CD14-positive monocyte (primary cell): Measurements from ENCODE around the gene EYS. TPM values are rescaled to one million over a fixed set of nuclear protein-coding genes. Genes with fewer than 3 reads are reported as not detected.

Experiments used
- DNase-seq, 3 donors: peaks; one replicate each; pipeline ENCODE4 v3.0.0-alpha.2; 2011 to 2022
- H2AFZ ChIP-seq: 2 replicates; pipeline ENCODE4 v1.6.0; 2012; ENCODE audit warnings: mild to moderate bottlenecking, low read depth, low read length, inconsistent platforms; ENCODE audit not compliant: insufficient read depth, poor library complexity, severe bottlenecking
- H3K27ac ChIP-seq, 2 donors: 1 replicate in 1 of 2; 2 replicates in 1 of 2; pipeline ENCODE4 v1.5.1; 2012 to 2013; ENCODE audit warnings: low read length in 2 of 2, control low read depth in 1 of 2, inconsistent platforms in 1 of 2, low read depth in 1 of 2, mild to moderate bottlenecking in 1 of 2
- H3K27me3 ChIP-seq, 2 donors: one replicate each; pipeline versions ENCODE4 v1.6.0 to v1.6.1; 2011 to 2013; ENCODE audit warnings: low read length in 2 of 2; ENCODE audit not compliant: control insufficient read depth in 2 of 2, insufficient read depth in 2 of 2
- H3K36me3 ChIP-seq, 2 donors: replicated peaks in 1 of 2; 1 replicate in 1 of 2; 2 replicates in 1 of 2; pipeline versions ENCODE4 v1.5.1 to v1.6.1; 2012 to 2013; ENCODE audit warnings: low read length in 2 of 2, control low read depth in 1 of 2, inconsistent platforms in 1 of 2, mild to moderate bottlenecking in 1 of 2; ENCODE audit not compliant: insufficient read depth in 2 of 2, control insufficient read depth in 1 of 2
- H3K4me1 ChIP-seq, 2 donors: 1 replicate in 1 of 2; 2 replicates in 1 of 2; pipeline versions ENCODE4 v1.5.1 to v1.6.1; 2012 to 2013; ENCODE audit warnings: low read length in 2 of 2, control low read depth in 1 of 2, inconsistent platforms in 1 of 2, mild to moderate bottlenecking in 1 of 2, moderate library complexity in 1 of 2; ENCODE audit not compliant: insufficient read depth in 2 of 2, control insufficient read depth in 1 of 2
- H3K4me2 ChIP-seq: replicated peaks from 2 replicates; pipeline ENCODE3; 2012; ENCODE audit warnings: low read length, moderate library complexity, mild to moderate bottlenecking; ENCODE audit not compliant: poor library complexity, severe bottlenecking; ENCODE audit errors: extremely low read depth
- H3K4me3 ChIP-seq, 3 experiments: fragments of 200-600 bp in 1 of 3; sonication (generic) in 1 of 3; replicated peaks in 1 of 3; 1 replicate in 2 of 3; 2 replicates in 1 of 3; pipeline ENCODE4 v1.5.1; 2011 to 2013; ENCODE audit warnings: low read length in 3 of 3, mild to moderate bottlenecking in 3 of 3, control low read depth in 2 of 3, low read depth in 2 of 3, inconsistent platforms in 1 of 3, moderate library complexity in 1 of 3
- H3K79me2 ChIP-seq: 2 replicates; pipeline ENCODE4 v1.6.0; 2012; ENCODE audit warnings: mild to moderate bottlenecking, control low read depth, inconsistent platforms, low read length, moderate library complexity; ENCODE audit not compliant: insufficient read depth
- H3K9ac ChIP-seq: 2 replicates; pipeline ENCODE4 v1.6.0; 2017; ENCODE audit warnings: low read length, mild to moderate bottlenecking; ENCODE audit not compliant: insufficient read depth, poor library complexity, severe bottlenecking
- H3K9me3 ChIP-seq, 2 donors: replicated peaks in 1 of 2; 1 replicate in 1 of 2; 2 replicates in 1 of 2; pipeline versions ENCODE4 v1.5.1 to v1.6.1; 2012 to 2013; ENCODE audit warnings: low read length in 2 of 2, control low read depth in 1 of 2; ENCODE audit not compliant: control insufficient read depth in 1 of 2, insufficient read depth in 1 of 2
- H4K20me1 ChIP-seq: 2 replicates; pipeline ENCODE4 v1.6.0; 2012; ENCODE audit warnings: mild to moderate bottlenecking, low read length, control low read depth, moderate library complexity; ENCODE audit not compliant: insufficient read depth
- H3K27ac Mint-ChIP-seq, 7 donors: one replicate each; pipeline ENCODE4 v1.8.0; 2020; ENCODE audit warnings: mild to moderate bottlenecking in 7 of 7, mixed read lengths in 7 of 7, moderate library complexity in 6 of 7, inconsistent platforms in 2 of 7
- H3K27me3 Mint-ChIP-seq, 3 donors: one replicate each; pipeline ENCODE4 v1.8.0; 2021 to 2022; ENCODE audit warnings: low read depth in 3 of 3, mild to moderate bottlenecking in 3 of 3, mixed read lengths in 3 of 3, moderate library complexity in 3 of 3, inconsistent platforms in 1 of 3
- H3K36me3 Mint-ChIP-seq, 2 donors: one replicate each; pipeline ENCODE4 v1.8.0; 2020; ENCODE audit warnings: mixed read lengths in 2 of 2, inconsistent platforms in 1 of 2, mild to moderate bottlenecking in 1 of 2
- H3K4me1 Mint-ChIP-seq: one replicate; pipeline ENCODE4 v1.8.0; 2020; ENCODE audit warnings: mild to moderate bottlenecking, mixed read lengths
- H3K4me3 Mint-ChIP-seq, 2 donors: one replicate each; pipeline ENCODE4 v1.8.0; 2020; ENCODE audit warnings: mild to moderate bottlenecking in 2 of 2, mixed read lengths in 2 of 2, moderate library complexity in 1 of 2
- H3K9me3 Mint-ChIP-seq, 7 donors: one replicate each; pipeline ENCODE4 v1.8.0; 2020 to 2022; ENCODE audit warnings: mixed read lengths in 7 of 7, mild to moderate bottlenecking in 6 of 7, moderate library complexity in 6 of 7, inconsistent platforms in 2 of 7
- WGBS: methylation state at CpG from one replicate; pipeline ENCODE4 v1.1.5; 2013; ENCODE audit warnings: missing lambda C conversion rate; ENCODE audit not compliant: insufficient coverage; 5-methylcytosine and 5-hydroxymethylcytosine counted together
- intact Hi-C, 2 donors: fragments of 100-400 bp; cut with micrococcal nuclease; formaldehyde crosslinking; loops; one replicate each; pipeline versions ENCODE4 v1.15.0 to v1.15.1; 2023
- polyA plus RNA-seq, 3 donors: library from polyadenylated mRNA; depleted of rRNA in 1 of 3; unstranded in 2 of 3; stranded (reverse) in 1 of 3; fragments of 300-500 nt in 2 of 3; fragments of >200 nt in 1 of 3; fragmentation: Illumina TruSeq in 2 of 3; gene quantifications; 1 replicate in 2 of 3; 2 replicates in 1 of 3; pipeline ENCODE4 v1.2.3, GENCODE V29; 2012 to 2021
- TF ChIP-seq, protein P1 (sequence below): fragments of 200-600 bp; IDR thresholded peaks from one replicate; pipeline ENCODE4 v1.8.0; 2022; ENCODE audit warnings: antibody characterized with exemption, mild to moderate bottlenecking

Gene EYS
- polyA plus RNA-seq, 3 donors = 0.01 to 0.03 TPM; not detected in 1

DNA sequence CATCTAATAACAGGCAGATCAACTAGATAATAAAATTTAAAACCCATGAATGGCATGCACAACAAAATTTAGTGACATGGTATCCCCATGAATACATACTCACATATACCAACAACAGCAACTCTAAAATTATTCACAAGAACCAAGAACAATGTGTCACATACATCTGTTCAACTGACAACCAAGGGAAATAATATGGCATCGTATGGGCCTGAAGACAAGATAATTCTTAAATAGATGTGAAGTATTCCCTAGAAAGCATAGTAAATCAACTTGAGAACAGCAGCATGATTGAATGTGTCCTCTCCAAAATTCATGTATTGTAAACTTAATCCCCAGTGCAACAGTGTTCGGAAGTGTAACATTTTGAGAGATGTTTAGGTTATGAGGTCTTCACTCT lies 635.5 kb downstream of the EYS start:
- no CpG with 5 or more reads among the region's 2 CpGs for WGBS

DNA sequence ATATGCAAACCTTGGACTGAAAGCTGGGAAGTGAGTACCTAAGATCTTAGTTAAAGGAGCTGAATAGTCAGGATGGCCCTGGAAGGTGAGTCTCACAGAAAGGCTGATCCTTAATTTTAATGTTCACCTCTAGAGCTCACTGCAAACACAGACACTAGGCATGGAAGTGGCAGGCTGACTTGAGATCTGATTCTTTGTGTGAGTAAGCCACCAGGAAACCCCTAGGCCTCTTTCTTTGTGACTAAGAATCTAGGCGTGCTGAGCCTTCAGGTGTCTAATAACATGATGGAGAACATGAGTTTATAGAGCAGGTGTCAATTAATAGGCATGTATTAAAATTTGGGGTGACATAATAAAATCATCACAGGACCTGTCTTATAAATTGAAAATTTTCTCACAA lies 642.2 kb downstream of the EYS start:
- Histone ChIP-seq H3K27ac (no peak overlapping the region), H3K4me2 (no peak overlapping the region), H4K20me1 (no peaks in the 10 kb centered on the region), H2AFZ (no peak overlapping the region), H3K9ac (no peak overlapping the region), H3K36me3 (no peaks in the 10 kb centered on the region), H3K4me3 (no peak overlapping the region), H3K79me2 (no peaks in the 10 kb centered on the region), H3K4me1 (no peaks in the 10 kb centered on the region), H3K27me3 (no peaks in the 10 kb centered on the region), H3K9me3 (no peaks in the 10 kb centered on the region)
- TF ChIP-seq, protein P1, sequence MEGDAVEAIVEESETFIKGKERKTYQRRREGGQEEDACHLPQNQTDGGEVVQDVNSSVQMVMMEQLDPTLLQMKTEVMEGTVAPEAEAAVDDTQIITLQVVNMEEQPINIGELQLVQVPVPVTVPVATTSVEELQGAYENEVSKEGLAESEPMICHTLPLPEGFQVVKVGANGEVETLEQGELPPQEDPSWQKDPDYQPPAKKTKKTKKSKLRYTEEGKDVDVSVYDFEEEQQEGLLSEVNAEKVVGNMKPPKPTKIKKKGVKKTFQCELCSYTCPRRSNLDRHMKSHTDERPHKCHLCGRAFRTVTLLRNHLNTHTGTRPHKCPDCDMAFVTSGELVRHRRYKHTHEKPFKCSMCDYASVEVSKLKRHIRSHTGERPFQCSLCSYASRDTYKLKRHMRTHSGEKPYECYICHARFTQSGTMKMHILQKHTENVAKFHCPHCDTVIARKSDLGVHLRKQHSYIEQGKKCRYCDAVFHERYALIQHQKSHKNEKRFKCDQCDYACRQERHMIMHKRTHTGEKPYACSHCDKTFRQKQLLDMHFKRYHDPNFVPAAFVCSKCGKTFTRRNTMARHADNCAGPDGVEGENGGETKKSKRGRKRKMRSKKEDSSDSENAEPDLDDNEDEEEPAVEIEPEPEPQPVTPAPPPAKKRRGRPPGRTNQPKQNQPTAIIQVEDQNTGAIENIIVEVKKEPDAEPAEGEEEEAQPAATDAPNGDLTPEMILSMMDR = no peak
- no peaks in the 10 kb centered on the region for H3K36me3 Mint-ChIP-seq
- no peak for DNase-seq
- intact Hi-C loops = no loop called here
- H3K9me3 Mint-ChIP-seq = peaks cover 0 to 5% (median 3%) of the 10 kb centered on the region in 7 donors
- H3K4me1 Mint-ChIP-seq = no peaks in the 10 kb centered on the region
- no CpG with 5 or more reads among the region's 1 CpG for WGBS
- peaks cover 0 to 2% (median 0%) of the 10 kb centered on the region in 3 donors for H3K27me3 Mint-ChIP-seq
- no peak overlapping the region for H3K27ac Mint-ChIP-seq
- no peak overlapping the region for H3K4me3 Mint-ChIP-seq

More for the DNA sequence above, 635.5 kb downstream of the EYS start:
- Histone ChIP-seq H2AFZ (no peak overlapping the region), H3K9ac (no peak overlapping the region), H3K36me3 (no peaks in the 10 kb centered on the region), H3K27me3 (no peaks in the 10 kb centered on the region), H3K4me1 (no peaks in the 10 kb centered on the region), H3K4me3 (no peak overlapping the region), H3K4me2 (no peak overlapping the region), H3K27ac (no peak overlapping the region), H3K79me2 (no peaks in the 10 kb centered on the region), H4K20me1 (no peaks in the 10 kb centered on the region), H3K9me3 (no peaks in the 10 kb centered on the region)
- no peak for DNase-seq
- Mint-ChIP-seq H3K9me3 (peaks cover 0 to 1% (median 0%) of the 10 kb centered on the region in 7 donors), H3K4me1 (no peaks in the 10 kb centered on the region), H3K27ac (no peak overlapping the region), H3K27me3 (no peaks in the 10 kb centered on the region), H3K36me3 (no peaks in the 10 kb centered on the region), H3K4me3 (no peak overlapping the region)
- TF ChIP-seq, protein P1 = no peak
- intact Hi-C loops = no loop called here
